Neural progenitor cell (in vitro differentiated cells): Measurements from ENCODE around the gene TFDP1.

Experiments
- CTCF ChIP-seq: fragments of 200-600 bp; sonication (generic); IDR thresholded peaks from 2 replicates; pipeline ENCODE4 v1.5.1; 2017; ENCODE audit warnings: antibody characterized with exemption, mild to moderate bottlenecking
- EZH2 ChIP-seq: fragments of 200-600 bp; sonication (generic); IDR thresholded peaks from 2 replicates; pipeline ENCODE4 v1.6.1; 2017; ENCODE audit warnings: antibody characterized with exemption, mild to moderate bottlenecking, moderate library complexity
- EZH2phosphoT487 ChIP-seq: fragments of 200-600 bp; sonication (generic); IDR thresholded peaks from 2 replicates; pipeline ENCODE4 v1.6.1; 2017; ENCODE audit warnings: antibody characterized with exemption

DNA sequence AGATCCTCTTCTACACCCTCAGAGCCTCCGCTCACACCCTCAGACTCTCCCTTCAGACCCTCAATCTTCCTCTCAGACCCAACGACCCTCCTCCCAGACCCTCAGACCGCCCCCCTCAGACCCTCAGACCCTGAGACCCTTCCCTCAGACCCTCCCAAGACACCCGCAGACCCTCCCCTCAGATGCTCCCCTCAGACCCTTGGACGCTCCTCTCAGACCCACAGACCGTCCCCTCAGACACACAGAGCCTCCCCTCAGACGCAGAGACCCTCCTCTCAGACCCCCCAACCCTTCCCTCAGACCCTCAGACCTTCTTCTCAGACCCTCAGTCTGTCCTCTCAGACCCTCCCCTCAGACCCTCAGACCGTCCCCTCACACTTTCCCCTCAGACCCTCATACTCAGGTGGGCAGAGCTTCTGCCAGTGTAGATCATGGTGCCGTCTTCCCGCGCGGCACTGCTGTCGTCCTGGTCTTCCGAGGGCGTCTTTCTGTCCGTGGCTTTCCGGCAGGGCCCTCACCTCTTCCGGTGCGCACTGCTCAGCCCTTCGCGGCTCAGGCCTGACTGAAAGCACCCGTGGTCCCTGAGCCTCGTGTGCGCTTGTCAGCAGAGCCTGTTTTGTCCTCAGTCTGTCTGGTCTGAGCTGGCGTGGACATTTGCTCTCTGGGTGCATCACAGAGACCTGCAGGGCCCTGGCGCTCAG lies 18.9 kb upstream of the TFDP1 start:
- TF ChIP-seq CTCF (no peak), EZH2 (no peak), EZH2phosphoT487 (no peak)
